ENCODE results near the gene APEX2. TPM values are rescaled to one million over a fixed set of nuclear protein-coding genes. Genes with fewer than 3 reads are reported as not detected.

Gene APEX2
- total RNA-seq, 1 donor from 2014 or later = 10.9 TPM

GRCh38 chrX:55006827-55007621 is 6.9 kb downstream of the APEX2 start:
- peaks cover 3% of the 10 kb centered on the region for H3K4me1 Mint-ChIP-seq (ENCODE audit: low read depth)
- no peak for DNase-seq (ENCODE audit: low spot score)
- no peak overlapping the region for H3K4me3 Mint-ChIP-seq (ENCODE audit: unreplicated experiment)
- H3K36me3 Mint-ChIP-seq (ENCODE audit: low read depth) = peaks cover 13% of the 10 kb centered on the region
- TF ChIP-seq CTCF (IDR thresholded peaks at IDR 0.05) = no peak
- H3K27ac Mint-ChIP-seq (ENCODE audit: unreplicated experiment) = no peak overlapping the region
- no peaks in the 10 kb centered on the region for H3K27me3 Mint-ChIP-seq (ENCODE audit: low read depth)
- H3K9me3 Mint-ChIP-seq (ENCODE audit: low read depth) = peaks cover 6% of the 10 kb centered on the region

GRCh38 chrX:55007656-55008055 is 7.5 kb downstream of the APEX2 start:
- H3K4me1 Mint-ChIP-seq (ENCODE audit: low read depth) = peaks cover 3% of the 10 kb centered on the region
- H3K9me3 Mint-ChIP-seq (ENCODE audit: low read depth) = peaks cover 6% of the 10 kb centered on the region
- H3K27ac Mint-ChIP-seq (ENCODE audit: unreplicated experiment) = no peak overlapping the region
- no peak overlapping the region for H3K4me3 Mint-ChIP-seq (ENCODE audit: unreplicated experiment)
- peaks cover 13% of the 10 kb centered on the region for H3K36me3 Mint-ChIP-seq (ENCODE audit: low read depth)
- no peak for DNase-seq (ENCODE audit: low spot score)
- no peaks in the 10 kb centered on the region for H3K27me3 Mint-ChIP-seq (ENCODE audit: low read depth)
- TF ChIP-seq CTCF (IDR thresholded peaks at IDR 0.05) = no peak

- H3K4me3 Mint-ChIP-seq (ENCODE audit: unreplicated experiment) = no peak overlapping the region
- no peak overlapping the region for H3K27ac Mint-ChIP-seq (ENCODE audit: unreplicated experiment)
- peaks cover 3% of the 10 kb centered on the region for H3K4me1 Mint-ChIP-seq (ENCODE audit: low read depth)
- no peaks in the 10 kb centered on the region for H3K27me3 Mint-ChIP-seq (ENCODE audit: low read depth)
- TF ChIP-seq CTCF (IDR thresholded peaks at IDR 0.05) = no peak
- peaks cover 10% of the 10 kb centered on the region for H3K36me3 Mint-ChIP-seq (ENCODE audit: low read depth)
- peaks cover 6% of the 10 kb centered on the region for H3K9me3 Mint-ChIP-seq (ENCODE audit: low read depth)
- no peak for DNase-seq (ENCODE audit: low spot score)
Observed at GRCh38 chrX:55008571-55009358, 8.6 kb downstream of the APEX2 start.

- DNase-seq (ENCODE audit: low spot score) = no peak
- peak; percentile 75 for TF ChIP-seq CTCF (IDR thresholded peaks at IDR 0.05)
- H3K27me3 Mint-ChIP-seq (ENCODE audit: low read depth) = no peaks in the 10 kb centered on the region
- H3K4me3 Mint-ChIP-seq (ENCODE audit: unreplicated experiment) = no peak overlapping the region
- peaks cover 3% of the 10 kb centered on the region for H3K36me3 Mint-ChIP-seq (ENCODE audit: low read depth)
- peaks cover 3% of the 10 kb centered on the region for H3K9me3 Mint-ChIP-seq (ENCODE audit: low read depth)
- no peak overlapping the region for H3K27ac Mint-ChIP-seq (ENCODE audit: unreplicated experiment)
- H3K4me1 Mint-ChIP-seq (ENCODE audit: low read depth) = peaks cover 3% of the 10 kb centered on the region
Observed at GRCh38 chrX:55011294-55011693, 11.1 kb downstream of the APEX2 start.

- H3K27ac Mint-ChIP-seq (ENCODE audit: unreplicated experiment) = no peak overlapping the region
- no peaks in the 10 kb centered on the region for H3K27me3 Mint-ChIP-seq (ENCODE audit: low read depth)
- no peaks in the 10 kb centered on the region for H3K9me3 Mint-ChIP-seq (ENCODE audit: low read depth)
- H3K4me1 Mint-ChIP-seq (ENCODE audit: low read depth) = no peaks in the 10 kb centered on the region
- no peak for TF ChIP-seq CTCF (IDR thresholded peaks at IDR 0.05)
- no peak overlapping the region for H3K4me3 Mint-ChIP-seq (ENCODE audit: unreplicated experiment)
- no peaks in the 10 kb centered on the region for H3K36me3 Mint-ChIP-seq (ENCODE audit: low read depth)
- no peak for DNase-seq (ENCODE audit: low spot score)
Observed at GRCh38 chrX:55014897-55015299, 14.7 kb downstream of the APEX2 start.

Data from chondrocyte (in vitro differentiated cells).